HUDEP-2 (cell line): ENCODE measurements around the gene ARRB1.

ENCODE experiments used
- DNase-seq, 76 experiments: peaks; one replicate each; lab custom pipeline; 2025; ENCODE audit not compliant: unreplicated experiment in 76 of 76; lab: John Stamatoyannopoulos, UW

Gene ARRB1

GRCh38 chr11:75303544-75304224 is 47.8 kb downstream of the ARRB1 start:
- no peak for DNase-seq

- no peak for DNase-seq
Observed at GRCh38 chr11:75302371-75302770, 49.1 kb downstream of the ARRB1 start.

GRCh38 chr11:75301601-75302345 is 49.7 kb downstream of the ARRB1 start:
- DNase-seq, result no peak

GRCh38 chr11:75301131-75301530 is 50.3 kb downstream of the ARRB1 start:
- DNase-seq, result no peak

- DNase-seq, result no peak
Observed at GRCh38 chr11:75298976-75299260, 52.5 kb downstream of the ARRB1 start.

- no peak for DNase-seq
Observed at GRCh38 chr11:75298191-75298975, 53.1 kb downstream of the ARRB1 start.

- DNase-seq, result no peak
Observed at GRCh38 chr11:75293903-75294302, 57.6 kb downstream of the ARRB1 start.

- no peak for DNase-seq
Observed at GRCh38 chr11:75292943-75293342, 58.5 kb downstream of the ARRB1 start.

- DNase-seq, result no peak
Observed at GRCh38 chr11:75291741-75292140, 59.7 kb downstream of the ARRB1 start.

- DNase-seq, result no peak
Observed at GRCh38 chr11:75289919-75290318, 61.5 kb downstream of the ARRB1 start.

GRCh38 chr11:75289511-75289760 is 62.0 kb downstream of the ARRB1 start:
- DNase-seq, result no peak

- DNase-seq, result no peak
Observed at GRCh38 chr11:75287579-75287978, 63.9 kb downstream of the ARRB1 start.

- DNase-seq, result no peak
Observed at GRCh38 chr11:75286826-75287465, 64.5 kb downstream of the ARRB1 start.

GRCh38 chr11:75285776-75286360 is 65.6 kb downstream of the ARRB1 start:
- no peak for DNase-seq

GRCh38 chr11:75283391-75283931 is 68.0 kb downstream of the ARRB1 start:
- no peak for DNase-seq

GRCh38 chr11:75281469-75282095 is 69.9 kb downstream of the ARRB1 start:
- no peak for DNase-seq

GRCh38 chr11:75280770-75281468 is 70.5 kb downstream of the ARRB1 start:
- DNase-seq, result no peak

GRCh38 chr11:75280227-75280701 is 71.2 kb downstream of the ARRB1 start:
- DNase-seq, result peak in 63 of 76 experiments; percentile 10 to 78 (median 47)

GRCh38 chr11:75279273-75279672 is 72.2 kb downstream of the ARRB1 start:
- no peak for DNase-seq
